ENCODE measurements around the gene KMT5C. TPM values are rescaled to one million over a fixed set of nuclear protein-coding genes. Genes with fewer than 3 reads are reported as not detected.
"Not testable (repeated sequence)": the region's sequence is repeated elsewhere in the genome, so short reads cannot be mapped to it uniquely, and the experiment has no call there.

Gene KMT5C
- total and polyA plus RNA-seq, 11 donors = 3.3 to 10.8 (median 6.2) TPM

- 77 to 84% (median 78%) methylated on average over 14 of the region's 14 CpGs for WGBS, 4 donors
- no peak for TF ChIP-seq POLR2A (IDR thresholded peaks at IDR 0.05)
- TF ChIP-seq, protein P1, sequence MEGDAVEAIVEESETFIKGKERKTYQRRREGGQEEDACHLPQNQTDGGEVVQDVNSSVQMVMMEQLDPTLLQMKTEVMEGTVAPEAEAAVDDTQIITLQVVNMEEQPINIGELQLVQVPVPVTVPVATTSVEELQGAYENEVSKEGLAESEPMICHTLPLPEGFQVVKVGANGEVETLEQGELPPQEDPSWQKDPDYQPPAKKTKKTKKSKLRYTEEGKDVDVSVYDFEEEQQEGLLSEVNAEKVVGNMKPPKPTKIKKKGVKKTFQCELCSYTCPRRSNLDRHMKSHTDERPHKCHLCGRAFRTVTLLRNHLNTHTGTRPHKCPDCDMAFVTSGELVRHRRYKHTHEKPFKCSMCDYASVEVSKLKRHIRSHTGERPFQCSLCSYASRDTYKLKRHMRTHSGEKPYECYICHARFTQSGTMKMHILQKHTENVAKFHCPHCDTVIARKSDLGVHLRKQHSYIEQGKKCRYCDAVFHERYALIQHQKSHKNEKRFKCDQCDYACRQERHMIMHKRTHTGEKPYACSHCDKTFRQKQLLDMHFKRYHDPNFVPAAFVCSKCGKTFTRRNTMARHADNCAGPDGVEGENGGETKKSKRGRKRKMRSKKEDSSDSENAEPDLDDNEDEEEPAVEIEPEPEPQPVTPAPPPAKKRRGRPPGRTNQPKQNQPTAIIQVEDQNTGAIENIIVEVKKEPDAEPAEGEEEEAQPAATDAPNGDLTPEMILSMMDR (IDR thresholded peaks at IDR 0.05) = no peak
- intact Hi-C loops (cut with DNase I) = no loop called here
- Histone ChIP-seq H3K27ac (peak within 1 kb of the TSS in 3 of 12 donors; percentile 19 to 91 (median 52)), H3K9me3 (no peaks in the 10 kb centered on the region), H3K4me3 (peak within 1 kb of the TSS in 2 of 12 donors; percentile 26 to 57), H3K36me3 (no peaks in the 10 kb centered on the region), H3K4me1 (peaks cover 0 to 12% (median 0%) of the 10 kb centered on the region in 12 donors), H3K27me3 (peaks cover 0 to 3% (median 0%) of the 10 kb centered on the region in 9 donors)
- ATAC-seq (no peak), DNase-seq (no peak)
Observed at GRCh38 chr19:55325172-55325571, 14.5 kb upstream of the KMT5C start, which contains the start of gene TMEM150B. Gene TMEM150B (minus strand): TSS chr19:55325341. CDS start chr19:55321036, 4,305 bp downstream.

DNA sequence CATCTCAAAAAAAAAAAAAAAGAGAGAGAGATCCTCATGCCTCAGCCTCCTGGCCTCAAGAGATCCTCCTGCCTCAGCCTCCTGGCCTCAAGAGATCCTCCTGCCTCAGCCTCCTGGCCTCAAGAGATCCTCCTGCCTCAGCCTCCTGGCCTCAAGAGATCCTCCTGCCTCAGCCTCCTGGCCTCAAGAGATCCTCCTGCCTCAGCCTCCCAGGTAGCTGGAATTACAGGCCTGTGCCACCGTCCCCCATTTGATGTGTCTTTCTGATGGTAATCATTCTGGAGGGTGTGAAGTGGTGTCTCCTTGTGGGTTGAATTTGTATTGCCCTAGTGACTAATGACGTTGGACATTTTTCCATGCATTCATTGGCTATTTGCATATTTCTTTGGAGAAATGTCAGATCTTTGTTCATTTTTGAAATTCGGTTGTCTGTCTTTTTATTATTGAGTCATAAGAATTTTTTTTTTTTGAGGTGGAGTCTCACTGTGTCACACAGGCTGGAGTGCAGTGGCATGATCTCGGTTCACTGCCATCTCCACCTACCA is 10.8 kb upstream of the KMT5C start:
- H3K4me1 ChIP-seq; ATAC-seq; H3K9me3 ChIP-seq; intact Hi-C loops (cut with DNase I); DNase-seq; H3K36me3 ChIP-seq; H3K27ac ChIP-seq; H3K27me3 ChIP-seq; H3K4me3 ChIP-seq: not testable (repeated sequence)
- WGBS, 4 donors = 70 to 81% (median 74%) methylated on average over 4 of the region's 4 CpGs

- WGBS, 4 donors = 88 to 93% (median 91%) methylated on average over 6 of the region's 6 CpGs
- H3K9me3 ChIP-seq; H3K4me1 ChIP-seq; H3K36me3 ChIP-seq; DNase-seq; intact Hi-C loops (cut with DNase I); H3K4me3 ChIP-seq; H3K27ac ChIP-seq; H3K27me3 ChIP-seq; ATAC-seq: not testable (repeated sequence)
Observed at GRCh38 chr19:55329791-55330190, 9.9 kb upstream of the KMT5C start.

DNA sequence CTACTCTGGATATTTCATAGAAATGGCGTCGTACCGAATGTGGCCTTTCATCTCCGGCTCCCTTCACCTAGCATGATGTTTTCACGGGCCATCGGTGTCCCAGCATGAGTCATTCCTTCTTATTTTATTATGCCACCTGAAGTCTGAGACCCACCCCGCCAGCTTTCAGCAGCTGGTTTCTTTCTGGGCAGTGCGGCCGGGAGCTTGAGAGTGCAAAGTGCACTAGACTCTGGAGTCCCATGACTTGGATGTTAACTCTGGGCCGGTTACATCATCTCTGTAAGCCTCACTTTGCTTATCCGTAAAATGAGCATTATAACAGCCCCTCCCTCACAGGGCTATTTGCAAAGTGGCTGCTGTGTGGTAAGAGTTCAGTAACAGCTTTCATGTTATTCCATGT is 5.8 kb upstream of the KMT5C start:
- 76 to 82% (median 80%) methylated on average over 11 of the region's 11 CpGs for WGBS, 4 donors
- no peak for TF ChIP-seq POLR2A (IDR thresholded peaks at IDR 0.05)
- TF ChIP-seq, protein P1 (IDR thresholded peaks at IDR 0.05) = no peak
- no peak overlapping the region for H3K4me3 ChIP-seq
- H3K27me3 ChIP-seq = peaks cover 0 to 12% (median 0%) of the 10 kb centered on the region in 9 donors
- H3K27ac ChIP-seq = no peak overlapping the region
- intact Hi-C loops (cut with DNase I) = no loop called here
- no peaks in the 10 kb centered on the region for H3K9me3 ChIP-seq
- peaks cover 0 to 8% (median 3%) of the 10 kb centered on the region in 12 donors for H3K4me1 ChIP-seq
- no peaks in the 10 kb centered on the region for H3K36me3 ChIP-seq
- ATAC-seq = no peak
- DNase-seq = no peak

GRCh38 chr19:55336101-55336500 is 3.6 kb upstream of the KMT5C start:
- DNase-seq = no peak
- Histone ChIP-seq H3K27me3 (peaks cover 0 to 12% (median 0%) of the 10 kb centered on the region in 9 donors), H3K36me3 (no peaks in the 10 kb centered on the region), H3K27ac (no peak overlapping the region), H3K4me3 (no peak overlapping the region), H3K4me1 (peaks cover 0 to 22% (median 11%) of the 10 kb centered on the region in 12 donors), H3K9me3 (no peaks in the 10 kb centered on the region)
- intact Hi-C loops (cut with DNase I) = loop anchor here in 3 of 10 donors (5.0 kb wide), 2 partner anchors 34 to 54 kb away; partner anchors contain the start of genes BRSK1 (in 1 of the 3) and HSPBP1 (in 1 of the 3)
- ATAC-seq = no peak
- 76 to 84% (median 78%) methylated on average over 7 of the region's 7 CpGs for WGBS, 4 donors
- TF ChIP-seq, protein P1 (IDR thresholded peaks at IDR 0.05) = no peak
- TF ChIP-seq POLR2A (IDR thresholded peaks at IDR 0.05) = no peak
